HCT116 (cell line): ENCODE measurements around the gene PUM1. TPM values are rescaled to one million over a fixed set of nuclear protein-coding genes. Genes with fewer than 3 reads are reported as not detected.

Source experiments
- ATAC-seq: fragments of 200-7000 bp; cut with Tn5 transposase; 2 replicates; pipeline ENCODE4 v1.9.1; 2020; ENCODE audit warnings: mild to moderate bottlenecking, moderate library complexity
- BruUV-seq: library from RNA; stranded (reverse); fragments of 400-500 nt; replicated peaks from 2 replicates; lab custom pipeline; 2021; lab: Mats Ljungman, UMichigan
- CTCF ChIA-PET: fragments of 300-600 bp; sonication (Branson Sonifier 250); formaldehyde crosslinking; loops from one replicate; lab custom pipeline; 2021; ENCODE audit warnings: antibody characterized with exemption; lab: Charles Lee
- POLR2A ChIA-PET: fragments of 300-600, 350-600 bp; sonication (Branson Sonifier 250); formaldehyde crosslinking; loops from one replicate; lab custom pipeline; 2021; ENCODE audit warnings: antibody characterized with exemption; lab: Charles Lee
- RAD21 ChIA-PET, 2 experiments: fragments of 300-600 bp; sonication (Branson Sonifier 250); formaldehyde crosslinking; loops; one replicate each; lab custom pipeline; 2023; ENCODE audit warnings: low total read pairs in 2 of 2; ENCODE audit not compliant: uncharacterized antibody in 2 of 2, unreplicated experiment in 2 of 2, low non-redundant PET in 1 of 2; lab: Charles Lee
- DNase-seq: peaks from one replicate; pipeline ENCODE4 v3.0.0-alpha.2; 2010; ENCODE audit warnings: low read depth, low spot score
- H2AFZ ChIP-seq: fragments of 200-600 bp; shearing (Covaris generic), sonication (generic); 2 replicates; pipeline ENCODE4 v1.6.1; 2017; ENCODE audit warnings: low read depth, mixed run types, mixed read lengths, antibody characterized with exemption, low read length; ENCODE audit not compliant: poor library complexity, severe bottlenecking
- H3K27ac ChIP-seq: 2 replicates; pipeline ENCODE4 v1.5.1; 2012; ENCODE audit warnings: low read depth, low read length
- H3K27me3 ChIP-seq: fragments of 200-600 bp; sonication (generic); 2 replicates; pipeline ENCODE4 v1.6.1; 2016; ENCODE audit warnings: mixed run types, low read length, mixed read lengths; ENCODE audit not compliant: insufficient read depth
- H3K36me3 ChIP-seq, 2 experiments: fragments of 200-500 bp in 1 of 2; fragments of 200-600 bp in 1 of 2; sonication (Bioruptor generic) in 1 of 2; sonication (generic) in 1 of 2; 2 replicates each; pipeline versions ENCODE4 v1.5.1 to v1.6.1; 2014 to 2016; ENCODE audit warnings: low read length in 2 of 2, inconsistent platforms in 1 of 2, mixed read lengths in 1 of 2, mixed run types in 1 of 2; ENCODE audit not compliant: insufficient read depth in 2 of 2, control insufficient read depth in 1 of 2
- H3K4me1 ChIP-seq, 2 experiments: fragments of 200-600 bp in 1 of 2; sonication (generic) in 1 of 2; 2 replicates each; pipeline versions ENCODE4 v1.5.1 to v1.6.1; 2012 to 2017; ENCODE audit warnings: low read length in 2 of 2, inconsistent platforms in 1 of 2, mild to moderate bottlenecking in 1 of 2, mixed read lengths in 1 of 2, mixed run types in 1 of 2, moderate library complexity in 1 of 2; ENCODE audit not compliant: insufficient read depth in 2 of 2, control insufficient read depth in 1 of 2
- H3K4me2 ChIP-seq: fragments of 200-600 bp; sonication (generic); 2 replicates; pipeline ENCODE4 v1.6.1; 2017; ENCODE audit warnings: mixed run types, low read length, mixed read lengths
- H3K4me3 ChIP-seq, 2 experiments: fragments of 200-600 bp in 1 of 2; sonication (generic) in 1 of 2; replicated peaks in 1 of 2; 2 replicates each; pipeline ENCODE4 v1.5.1; 2011 to 2016; ENCODE audit warnings: low read length in 2 of 2, control low read depth in 1 of 2, low read depth in 1 of 2, mild to moderate bottlenecking in 1 of 2, mixed read lengths in 1 of 2, mixed run types in 1 of 2
- H3K79me2 ChIP-seq: fragments of 200-600 bp; sonication (generic); 2 replicates; pipeline ENCODE4 v1.6.1; 2017; ENCODE audit warnings: mild to moderate bottlenecking, mixed run types, low read length, moderate library complexity, mixed read lengths; ENCODE audit not compliant: insufficient read depth
- H3K9ac ChIP-seq: fragments of 200-600 bp; sonication (generic); 2 replicates; pipeline ENCODE4 v1.6.1; 2016; ENCODE audit warnings: low read length, mixed read lengths
- H3K9me2 ChIP-seq: fragments of 200-600 bp; sonication (generic), shearing (Covaris generic); 2 replicates; pipeline ENCODE4 v1.6.1; 2017; ENCODE audit warnings: mixed run types, mild to moderate bottlenecking, moderate library complexity; ENCODE audit not compliant: insufficient read depth
- H3K9me3 ChIP-seq, 2 experiments: fragments of 200-500 bp in 1 of 2; fragments of 200-600 bp in 1 of 2; sonication (Bioruptor generic) in 1 of 2; sonication (generic) in 1 of 2; 2 replicates each; pipeline ENCODE4 v1.6.1; 2014 to 2017; ENCODE audit warnings: low read length in 2 of 2, mixed read lengths in 2 of 2, inconsistent platforms in 1 of 2, low read depth in 1 of 2, mild to moderate bottlenecking in 1 of 2, mixed run types in 1 of 2, moderate library complexity in 1 of 2; ENCODE audit not compliant: control insufficient read depth in 1 of 2, insufficient read depth in 1 of 2
- H4K20me1 ChIP-seq: fragments of 200-600 bp; sonication (generic), shearing (Covaris generic); 2 replicates; pipeline ENCODE4 v1.6.1; 2017; ENCODE audit warnings: mixed run types, mild to moderate bottlenecking, moderate library complexity; ENCODE audit not compliant: insufficient read depth
- FOSL1 ChIP-seq: IDR thresholded peaks from 2 replicates; pipeline ENCODE4 v1.6.1; 2012; ENCODE audit warnings: low read depth
- intact Hi-C: fragments of 100-400 bp; cut with micrococcal nuclease; formaldehyde crosslinking; loops from 2 replicates; pipeline ENCODE4 v1.10.0; 2022
- total RNA-seq: library from RNA; stranded (reverse); gene quantifications from one replicate; pipeline ENCODE4 v1.2.1, GENCODE V29; 2021; ENCODE audit not compliant: unreplicated experiment
- TF ChIP-seq, protein P1 (sequence below): IDR thresholded peaks from 2 replicates; pipeline ENCODE4 v1.6.1; 2012; ENCODE audit warnings: low read depth
- TF ChIP-seq, protein P2 (sequence below): IDR thresholded peaks from 2 replicates; pipeline ENCODE4 v1.6.1; 2012

The PUM1 gene
- total RNA-seq, 1 experiment from 2014 or later, result 113 TPM

DNA sequence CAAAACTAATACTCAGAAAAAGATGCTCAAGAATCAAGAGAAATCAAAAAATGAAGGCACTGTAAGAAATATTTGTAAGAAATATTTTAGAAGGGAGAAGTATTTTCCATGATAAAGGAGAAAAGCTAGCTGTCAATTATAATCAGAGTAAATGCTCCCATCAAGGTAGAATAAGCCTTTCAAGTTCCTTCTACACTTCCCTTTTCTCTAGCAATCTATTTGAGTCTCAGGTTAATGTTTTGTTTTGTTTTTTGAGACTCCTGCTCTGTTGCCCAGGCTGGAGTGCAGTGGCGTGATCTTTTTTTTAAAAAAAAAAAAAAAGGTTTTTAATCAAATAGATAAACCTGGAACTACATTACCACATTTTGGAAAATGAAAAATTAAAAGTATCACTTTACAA, 33.3 kb downstream of the PUM1 start:
- no peak overlapping the region for H3K4me2 ChIP-seq
- DNase-seq (no peak), ATAC-seq (no peak)
- no peaks in the 10 kb centered on the region for H3K9me2 ChIP-seq
- H3K79me2 ChIP-seq, result peaks cover 100% of the 10 kb centered on the region
- H3K36me3 ChIP-seq, result peaks cover 7 to 10% of the 10 kb centered on the region in 2 experiments; a peak in 2 of 4 replicates
- ChIA-PET RAD21 (no interaction called here), POLR2A (no interaction called here), CTCF (no interaction called here)
- H3K4me3 ChIP-seq, result no peak overlapping the region
- H2AFZ ChIP-seq, result no peak overlapping the region
- peaks cover 56% of the 10 kb centered on the region; the same call in 1 of the 2 replicates for H4K20me1 ChIP-seq
- intact Hi-C loops, result no loop called here
- H3K27me3 ChIP-seq, result no peaks in the 10 kb centered on the region
- TF ChIP-seq, protein P1, sequence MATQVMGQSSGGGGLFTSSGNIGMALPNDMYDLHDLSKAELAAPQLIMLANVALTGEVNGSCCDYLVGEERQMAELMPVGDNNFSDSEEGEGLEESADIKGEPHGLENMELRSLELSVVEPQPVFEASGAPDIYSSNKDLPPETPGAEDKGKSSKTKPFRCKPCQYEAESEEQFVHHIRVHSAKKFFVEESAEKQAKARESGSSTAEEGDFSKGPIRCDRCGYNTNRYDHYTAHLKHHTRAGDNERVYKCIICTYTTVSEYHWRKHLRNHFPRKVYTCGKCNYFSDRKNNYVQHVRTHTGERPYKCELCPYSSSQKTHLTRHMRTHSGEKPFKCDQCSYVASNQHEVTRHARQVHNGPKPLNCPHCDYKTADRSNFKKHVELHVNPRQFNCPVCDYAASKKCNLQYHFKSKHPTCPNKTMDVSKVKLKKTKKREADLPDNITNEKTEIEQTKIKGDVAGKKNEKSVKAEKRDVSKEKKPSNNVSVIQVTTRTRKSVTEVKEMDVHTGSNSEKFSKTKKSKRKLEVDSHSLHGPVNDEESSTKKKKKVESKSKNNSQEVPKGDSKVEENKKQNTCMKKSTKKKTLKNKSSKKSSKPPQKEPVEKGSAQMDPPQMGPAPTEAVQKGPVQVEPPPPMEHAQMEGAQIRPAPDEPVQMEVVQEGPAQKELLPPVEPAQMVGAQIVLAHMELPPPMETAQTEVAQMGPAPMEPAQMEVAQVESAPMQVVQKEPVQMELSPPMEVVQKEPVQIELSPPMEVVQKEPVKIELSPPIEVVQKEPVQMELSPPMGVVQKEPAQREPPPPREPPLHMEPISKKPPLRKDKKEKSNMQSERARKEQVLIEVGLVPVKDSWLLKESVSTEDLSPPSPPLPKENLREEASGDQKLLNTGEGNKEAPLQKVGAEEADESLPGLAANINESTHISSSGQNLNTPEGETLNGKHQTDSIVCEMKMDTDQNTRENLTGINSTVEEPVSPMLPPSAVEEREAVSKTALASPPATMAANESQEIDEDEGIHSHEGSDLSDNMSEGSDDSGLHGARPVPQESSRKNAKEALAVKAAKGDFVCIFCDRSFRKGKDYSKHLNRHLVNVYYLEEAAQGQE, result no peak
- TF ChIP-seq, protein P2, sequence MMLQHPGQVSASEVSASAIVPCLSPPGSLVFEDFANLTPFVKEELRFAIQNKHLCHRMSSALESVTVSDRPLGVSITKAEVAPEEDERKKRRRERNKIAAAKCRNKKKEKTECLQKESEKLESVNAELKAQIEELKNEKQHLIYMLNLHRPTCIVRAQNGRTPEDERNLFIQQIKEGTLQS, result no peak
- no peak for TF ChIP-seq FOSL1
- H3K9me3 ChIP-seq, result no peaks in the 10 kb centered on the region
- BruUV-seq, result no TSS peak
- no peak overlapping the region for H3K9ac ChIP-seq
- H3K27ac ChIP-seq, result no peak overlapping the region
- peaks cover 0 to 13% of the 10 kb centered on the region in 2 experiments; a peak in 1 of 4 replicates for H3K4me1 ChIP-seq
